Smooth muscle cell of the brain vasculature (primary cell): ENCODE measurements around the gene CNOT10.

Experiments used
- DNase-seq: peaks from one replicate; pipeline ENCODE4 v3.0.0-alpha.2; 2012; ENCODE audit warnings: low read depth, low spot score

The CNOT10 gene

GRCh38 chr3:32817558-32818228, 132.7 kb downstream of the CNOT10 start, which contains the start of gene TRIM71:
Gene TRIM71, plus strand, starts transcription at chr3:32817997. Its CDS starts 84 bp downstream, at chr3:32818081.
- DNase-seq: no peak

DNA sequence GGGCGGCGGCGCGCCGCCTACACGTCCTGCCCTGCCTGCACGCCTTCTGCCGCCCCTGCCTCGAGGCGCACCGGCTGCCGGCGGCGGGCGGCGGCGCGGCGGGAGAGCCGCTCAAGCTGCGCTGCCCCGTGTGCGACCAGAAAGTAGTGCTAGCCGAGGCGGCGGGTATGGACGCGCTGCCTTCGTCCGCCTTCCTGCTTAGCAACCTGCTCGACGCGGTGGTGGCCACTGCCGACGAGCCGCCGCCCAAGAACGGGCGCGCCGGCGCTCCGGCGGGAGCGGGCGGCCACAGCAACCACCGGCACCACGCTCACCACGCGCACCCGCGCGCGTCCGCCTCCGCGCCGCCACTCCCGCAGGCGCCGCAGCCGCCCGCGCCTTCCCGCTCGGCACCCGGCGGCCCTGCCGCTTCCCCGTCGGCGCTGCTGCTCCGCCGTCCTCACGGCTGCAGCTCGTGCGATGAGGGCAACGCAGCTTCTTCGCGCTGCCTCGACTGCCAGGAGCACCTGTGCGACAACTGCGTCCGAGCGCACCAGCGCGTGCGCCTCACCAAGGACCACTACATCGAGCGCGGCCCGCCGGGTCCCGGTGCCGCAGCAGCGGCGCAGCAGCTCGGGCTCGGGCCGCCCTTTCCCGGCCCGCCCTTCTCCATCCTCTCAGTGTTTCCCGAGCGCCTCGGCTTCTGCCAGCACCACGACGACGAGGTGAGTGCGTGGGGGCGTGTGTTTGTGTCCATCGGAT, 133.4 kb downstream of the CNOT10 start:
- no peak for DNase-seq

GRCh38 chr3:32818970-32819511, 134.1 kb downstream of the CNOT10 start:
- no peak for DNase-seq

- no peak for DNase-seq
These were observed 134.8 kb downstream of the CNOT10 start for GRCh38 chr3:32819551-32820348.

GRCh38 chr3:32820430-32820829, 135.4 kb downstream of the CNOT10 start:
- no peak for DNase-seq

DNA sequence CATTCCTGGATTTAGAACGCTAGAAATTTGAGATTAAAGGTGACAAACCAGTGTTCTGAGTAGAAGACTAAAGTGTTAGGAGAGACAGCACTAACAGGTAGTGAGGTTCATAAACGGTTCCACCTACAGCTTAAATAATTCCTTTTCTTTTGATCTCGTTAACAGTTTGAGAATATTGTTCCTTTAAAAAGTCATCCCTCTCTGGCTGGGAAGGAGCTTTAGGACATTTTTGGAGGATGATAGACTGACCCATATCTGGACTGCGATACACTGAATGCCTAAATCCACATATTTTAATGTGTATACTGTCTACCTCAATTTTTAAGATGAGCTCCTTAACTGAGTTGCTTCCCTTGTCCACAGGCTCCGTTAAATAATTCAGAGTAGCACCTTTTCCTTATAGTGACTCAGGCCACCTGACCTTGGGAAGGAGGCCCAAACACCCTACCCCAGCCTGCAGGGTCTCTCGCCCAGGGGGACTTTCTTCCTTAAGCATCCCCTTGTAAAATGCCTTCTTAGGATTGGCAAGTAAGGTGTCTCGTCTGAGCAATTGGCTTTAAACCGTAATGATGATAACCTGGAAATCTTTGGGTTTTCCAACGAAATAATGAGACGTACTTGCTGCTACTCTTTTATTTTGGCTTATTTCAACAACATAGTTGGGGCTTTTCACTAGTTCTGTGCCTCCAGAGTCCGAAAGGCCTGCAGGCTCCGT, 136.1 kb downstream of the CNOT10 start:
- DNase-seq: no peak

DNA sequence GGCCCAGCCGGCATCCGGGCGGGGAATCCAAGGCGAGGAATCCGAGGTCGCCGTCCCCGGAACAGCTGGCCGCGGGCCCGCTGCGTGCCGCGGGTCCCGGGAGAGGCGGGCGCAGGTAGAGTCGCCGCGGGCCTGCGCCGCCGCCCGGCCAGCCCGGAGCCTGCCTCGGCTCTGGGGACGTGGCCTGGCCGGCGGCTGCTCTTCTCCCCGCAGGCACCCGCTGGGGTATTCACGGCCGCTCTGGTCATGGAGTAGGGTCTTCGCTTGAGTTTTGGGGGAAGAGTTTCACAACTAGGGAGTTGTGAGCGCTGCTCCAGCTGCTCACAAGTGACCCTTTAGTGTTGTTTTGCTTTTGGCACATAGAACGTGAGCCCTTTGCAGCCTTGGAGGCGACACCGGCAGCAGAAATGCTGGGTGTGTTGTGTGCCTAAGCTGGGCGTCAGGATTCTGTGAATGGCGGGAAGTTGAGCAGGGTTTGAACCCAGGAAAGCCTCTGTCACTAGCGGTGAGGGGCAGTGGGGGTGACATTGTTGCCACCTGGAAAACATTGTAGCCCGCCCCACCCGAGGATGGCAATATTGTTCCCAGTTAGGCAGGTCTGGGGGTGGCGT, 136.8 kb downstream of the CNOT10 start:
- DNase-seq: no peak

DNA sequence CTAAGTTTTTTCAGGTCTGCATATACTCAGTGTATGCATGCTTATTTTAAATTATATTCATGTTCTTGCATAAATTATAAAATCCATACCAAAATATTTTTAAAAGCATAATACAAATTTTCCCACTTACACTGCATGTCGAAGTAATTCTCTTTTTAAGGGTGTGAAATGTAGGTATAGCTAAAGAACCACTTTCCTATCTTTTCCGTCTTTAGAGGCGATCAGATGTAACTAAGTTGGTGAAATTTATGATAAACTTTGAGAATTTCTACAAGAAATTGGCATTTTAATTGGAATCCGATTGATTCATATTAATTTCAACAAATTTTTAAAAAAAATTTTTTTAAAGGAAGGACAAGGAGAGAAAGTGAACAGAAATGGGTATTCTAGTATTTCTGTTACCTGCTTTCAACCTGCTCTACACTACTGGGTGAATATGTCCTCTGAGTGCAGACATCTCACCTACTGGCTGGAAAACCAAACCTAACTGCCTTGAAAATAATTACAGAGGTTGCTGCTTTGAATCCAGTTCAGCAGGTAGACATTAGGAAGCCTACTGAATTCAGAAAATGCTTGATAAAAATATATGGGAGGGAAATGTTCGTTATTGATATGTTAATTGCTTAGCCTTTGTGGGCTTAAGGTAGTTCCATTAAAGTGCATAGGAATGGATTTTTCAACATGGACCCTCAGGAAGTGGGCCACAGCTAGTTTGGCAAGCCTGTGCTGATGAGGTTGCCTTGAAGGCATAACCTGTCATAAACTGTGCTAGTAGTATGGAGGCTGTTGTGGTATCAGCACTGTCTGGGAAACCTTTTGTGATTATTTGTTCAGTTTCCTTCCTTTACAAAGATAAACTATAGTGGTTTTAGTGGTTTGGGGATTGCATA, 137.9 kb downstream of the CNOT10 start:
- no peak for DNase-seq
